BE2C (cell line): ENCODE data around the gene TNFRSF12A.
A peak's percentile ranks its signal among the peaks of the same experiment; 100 is the strongest.

Experiments
- DNase-seq: peaks from one replicate; pipeline ENCODE4 v3.0.0-alpha.2; 2020
- H3K27me3 ChIP-seq: fragments of 250-450 bp; sonication (Bioruptor Pico); 2 replicates; pipeline ENCODE4 v1.5.1; 2020; ENCODE audit warnings: mild to moderate bottlenecking
- H3K36me3 ChIP-seq: fragments of 250-450 bp; sonication (Bioruptor Pico); 2 replicates; pipeline ENCODE4 v1.5.1; 2020; ENCODE audit warnings: mild to moderate bottlenecking
- H3K4me1 ChIP-seq: fragments of 250-450 bp; sonication (Bioruptor Pico); 2 replicates; pipeline ENCODE4 v1.5.1; 2020
- H3K4me3 ChIP-seq: 2 replicates; pipeline ENCODE4 v1.5.1; 2011; ENCODE audit warnings: low read depth, low read length
- H3K9me3 ChIP-seq: fragments of 250-450 bp; sonication (Bioruptor Pico); 2 replicates; pipeline ENCODE4 v1.5.1; 2020
- TF ChIP-seq, protein P1 (sequence below): IDR thresholded peaks from 2 replicates; pipeline ENCODE4 v1.5.1; 2012; ENCODE audit warnings: mild to moderate bottlenecking, low read depth, low read length

TNFRSF12A gene

DNA sequence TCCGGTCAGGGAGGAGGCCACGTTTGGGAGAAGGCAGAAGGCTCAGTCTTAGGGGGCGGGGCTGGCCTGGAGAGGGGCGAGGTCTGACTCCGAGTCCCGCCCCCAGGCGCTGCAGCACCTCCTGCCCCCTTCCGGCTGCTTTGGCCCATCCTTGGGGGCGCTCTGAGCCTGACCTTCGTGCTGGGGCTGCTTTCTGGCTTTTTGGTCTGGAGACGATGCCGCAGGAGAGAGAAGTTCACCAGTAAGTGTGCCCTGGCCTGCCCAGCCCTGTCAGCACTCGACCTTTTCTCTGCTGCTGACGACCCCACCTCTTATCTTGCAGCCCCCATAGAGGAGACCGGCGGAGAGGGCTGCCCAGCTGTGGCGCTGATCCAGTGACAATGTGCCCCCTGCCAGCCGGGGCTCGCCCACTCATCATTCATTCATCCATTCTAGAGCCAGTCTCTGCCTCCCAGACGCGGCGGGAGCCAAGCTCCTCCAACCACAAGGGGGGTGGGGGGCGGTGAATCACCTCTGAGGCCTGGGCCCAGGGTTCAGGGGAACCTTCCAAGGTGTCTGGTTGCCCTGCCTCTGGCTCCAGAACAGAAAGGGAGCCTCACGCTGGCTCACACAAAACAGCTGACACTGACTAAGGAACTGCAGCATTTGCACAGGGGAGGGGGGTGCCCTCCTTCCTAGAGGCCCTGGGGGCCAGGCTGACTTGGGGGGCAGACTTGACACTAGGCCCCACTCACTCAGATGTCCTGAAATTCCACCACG is 1.5 kb downstream of the TNFRSF12A start:
- DNase-seq = peak; percentile 84
- H3K36me3 ChIP-seq = peaks cover 11% of the 10 kb centered on the region
- H3K4me3 ChIP-seq = peak overlapping the region; percentile 56
- H3K4me1 ChIP-seq = peaks cover 20% of the 10 kb centered on the region
- H3K9me3 ChIP-seq = no peaks in the 10 kb centered on the region
- TF ChIP-seq, protein P1, sequence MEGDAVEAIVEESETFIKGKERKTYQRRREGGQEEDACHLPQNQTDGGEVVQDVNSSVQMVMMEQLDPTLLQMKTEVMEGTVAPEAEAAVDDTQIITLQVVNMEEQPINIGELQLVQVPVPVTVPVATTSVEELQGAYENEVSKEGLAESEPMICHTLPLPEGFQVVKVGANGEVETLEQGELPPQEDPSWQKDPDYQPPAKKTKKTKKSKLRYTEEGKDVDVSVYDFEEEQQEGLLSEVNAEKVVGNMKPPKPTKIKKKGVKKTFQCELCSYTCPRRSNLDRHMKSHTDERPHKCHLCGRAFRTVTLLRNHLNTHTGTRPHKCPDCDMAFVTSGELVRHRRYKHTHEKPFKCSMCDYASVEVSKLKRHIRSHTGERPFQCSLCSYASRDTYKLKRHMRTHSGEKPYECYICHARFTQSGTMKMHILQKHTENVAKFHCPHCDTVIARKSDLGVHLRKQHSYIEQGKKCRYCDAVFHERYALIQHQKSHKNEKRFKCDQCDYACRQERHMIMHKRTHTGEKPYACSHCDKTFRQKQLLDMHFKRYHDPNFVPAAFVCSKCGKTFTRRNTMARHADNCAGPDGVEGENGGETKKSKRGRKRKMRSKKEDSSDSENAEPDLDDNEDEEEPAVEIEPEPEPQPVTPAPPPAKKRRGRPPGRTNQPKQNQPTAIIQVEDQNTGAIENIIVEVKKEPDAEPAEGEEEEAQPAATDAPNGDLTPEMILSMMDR = peak; percentile 44; the same call in 1 of the 2 replicates
- H3K27me3 ChIP-seq = no peaks in the 10 kb centered on the region

DNA sequence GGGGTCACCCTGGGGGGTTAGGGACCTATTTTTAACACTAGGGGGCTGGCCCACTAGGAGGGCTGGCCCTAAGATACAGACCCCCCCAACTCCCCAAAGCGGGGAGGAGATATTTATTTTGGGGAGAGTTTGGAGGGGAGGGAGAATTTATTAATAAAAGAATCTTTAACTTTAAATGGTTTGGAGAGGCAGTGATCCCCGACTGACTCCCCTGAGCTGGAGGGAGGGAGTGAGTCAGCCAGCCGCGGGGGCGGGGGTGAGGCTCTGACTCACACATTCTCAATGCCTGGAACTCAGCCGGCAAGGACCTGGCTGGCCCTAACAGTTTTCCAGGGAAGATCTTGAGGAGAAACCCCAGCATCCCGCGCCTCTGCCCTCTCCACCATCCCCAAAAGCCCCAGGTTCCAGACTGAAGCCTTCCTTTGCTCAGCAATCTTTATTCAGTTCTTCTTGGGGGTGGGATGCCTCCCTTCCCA is 2.1 kb downstream of the TNFRSF12A start:
- no peaks in the 10 kb centered on the region for H3K27me3 ChIP-seq
- peaks cover 20% of the 10 kb centered on the region for H3K4me1 ChIP-seq
- peak overlapping the region; percentile 91 for H3K4me3 ChIP-seq
- peaks cover 17% of the 10 kb centered on the region for H3K36me3 ChIP-seq
- TF ChIP-seq, protein P1 = no peak
- peak; percentile 82 for DNase-seq
- no peaks in the 10 kb centered on the region for H3K9me3 ChIP-seq

DNA sequence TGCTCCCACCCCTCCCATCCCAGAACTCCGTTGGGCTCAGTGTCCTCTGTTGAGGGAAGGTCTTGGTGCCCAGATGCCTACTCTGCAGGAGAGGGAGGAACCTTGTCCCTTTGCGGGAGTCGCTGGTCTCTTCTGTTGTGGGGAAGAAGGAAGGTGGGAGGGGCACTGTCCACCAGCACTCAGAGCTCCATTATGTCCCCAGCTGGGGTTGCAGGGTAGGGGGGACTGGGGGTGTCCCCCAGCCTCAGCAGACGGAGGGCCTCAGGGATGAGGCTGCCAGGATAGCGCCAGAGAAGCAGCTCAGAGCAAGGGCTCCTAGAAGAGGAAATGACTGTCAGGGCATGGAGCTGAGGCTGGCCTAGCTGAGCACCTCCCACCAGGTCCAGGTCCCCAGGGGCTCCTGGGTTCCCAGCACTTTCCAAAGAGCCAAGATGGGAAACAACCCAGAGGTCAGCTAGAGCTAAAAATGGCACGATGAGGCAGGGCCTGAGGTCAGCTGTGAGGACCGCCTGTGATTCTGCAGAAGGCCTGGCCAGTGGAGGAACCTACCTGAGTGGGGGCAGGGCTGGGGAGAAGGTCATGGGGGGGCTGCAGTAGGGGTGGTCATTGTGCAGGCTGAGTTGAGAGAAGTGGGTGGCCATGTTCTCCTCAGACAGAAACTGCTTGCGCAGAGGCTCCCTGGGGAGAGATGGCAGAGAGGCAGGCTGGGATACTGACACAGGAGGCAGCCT is 2.7 kb downstream of the TNFRSF12A start:
- peaks cover 19% of the 10 kb centered on the region for H3K36me3 ChIP-seq
- H3K27me3 ChIP-seq = no peaks in the 10 kb centered on the region
- TF ChIP-seq, protein P1 = no peak
- no peaks in the 10 kb centered on the region for H3K9me3 ChIP-seq
- DNase-seq = peak; percentile 57
- H3K4me3 ChIP-seq = peak overlapping the region; percentile 91
- peaks cover 21% of the 10 kb centered on the region for H3K4me1 ChIP-seq

DNA sequence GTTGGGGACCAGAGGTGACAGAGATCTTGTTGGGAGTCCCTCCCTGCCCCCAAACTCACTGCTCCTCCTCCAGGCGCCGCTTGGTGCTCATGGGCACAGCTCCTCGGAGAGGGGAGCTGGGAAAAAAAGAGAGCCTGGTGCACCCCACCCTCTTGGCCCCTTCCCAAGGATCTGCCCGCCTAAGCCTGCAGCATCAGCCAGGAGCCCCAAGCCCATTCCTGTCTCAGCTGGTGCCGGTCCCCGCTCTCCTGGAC is 3.2 kb downstream of the TNFRSF12A start:
- Histone ChIP-seq H3K4me1 (peaks cover 24% of the 10 kb centered on the region), H3K27me3 (peaks cover 1% of the 10 kb centered on the region), H3K9me3 (no peaks in the 10 kb centered on the region), H3K4me3 (peak overlapping the region; percentile 91), H3K36me3 (peaks cover 19% of the 10 kb centered on the region)
- DNase-seq = no peak
- TF ChIP-seq, protein P1 = no peak

DNA sequence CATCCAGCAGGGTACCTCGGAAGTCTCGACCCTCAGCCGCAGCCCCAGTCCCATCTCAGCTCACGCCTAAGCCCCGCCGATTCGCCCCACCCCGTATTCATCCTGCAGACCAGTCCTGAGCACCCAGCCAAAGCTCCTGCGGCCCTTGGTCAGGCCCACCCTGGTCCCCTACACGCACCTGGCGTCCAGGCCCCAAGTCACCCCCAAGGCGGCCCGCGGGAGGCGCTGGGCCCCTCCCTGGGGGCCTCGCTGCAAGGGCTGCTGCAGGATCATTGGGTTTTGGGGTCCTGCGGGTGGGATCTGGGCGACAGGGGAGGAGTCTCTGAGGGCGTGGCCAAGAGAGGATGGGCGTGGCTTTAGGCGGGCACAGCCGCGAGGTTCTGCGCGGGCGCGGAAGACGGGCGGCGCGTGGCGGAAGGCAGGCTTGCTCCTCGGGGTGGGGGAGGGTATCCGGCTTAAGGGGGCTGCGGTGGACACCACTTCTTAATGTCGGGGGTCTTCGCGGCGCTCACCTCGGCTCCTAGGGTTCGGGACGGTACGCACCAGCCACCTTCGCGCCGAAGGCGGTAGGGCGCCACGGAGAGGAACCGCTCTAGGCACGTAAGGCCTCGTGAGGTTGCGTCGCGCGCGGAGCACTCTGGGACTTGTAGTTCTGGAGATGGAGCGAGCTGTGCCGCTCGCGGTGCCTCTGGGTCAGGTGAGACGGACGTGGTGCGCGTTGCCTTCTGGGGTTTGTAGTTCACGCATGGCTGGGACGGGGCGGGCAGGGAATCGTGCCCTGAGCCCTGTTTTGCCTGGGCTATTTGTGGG is 3.7 kb downstream of the TNFRSF12A start, which contains the start of the genes HCFC1R1 and THOC6:
Gene HCFC1R1 (minus strand): TSS at position 274 of the 810 bp plus-strand sequence. CDS start 1 bp downstream, at position 273.
Gene THOC6 (plus strand): TSS at position 367 of the 810 bp plus-strand sequence. CDS start 292 bp downstream, at position 659.
- peak within 1 kb of the TSS; percentile 91 for H3K4me3 ChIP-seq
- DNase-seq = peak; percentile 98
- no peaks in the 10 kb centered on the region for H3K9me3 ChIP-seq

More for the DNA sequence above, 3.7 kb downstream of the TNFRSF12A start, which contains the start of the genes HCFC1R1 and THOC6:
- Histone ChIP-seq H3K27me3 (peaks cover 7% of the 10 kb centered on the region), H3K4me1 (peaks cover 26% of the 10 kb centered on the region), H3K36me3 (peaks cover 19% of the 10 kb centered on the region)
- TF ChIP-seq, protein P1 = no peak
